OCI-LY1 (cell line): ENCODE data around the gene UNC5B.

Experiments used
- EZH2 ChIP-seq: fragments of 200-600 bp; sonication (generic), shearing (Covaris generic); IDR thresholded peaks from 2 replicates; pipeline ENCODE4 v1.8.0; 2017; ENCODE audit warnings: borderline replicate concordance, mixed run types, mild to moderate bottlenecking, antibody characterized with exemption, low read length, moderate library complexity, mixed read lengths
- TF ChIP-seq, protein P1 (sequence below): fragments of 200-600 bp; sonication (generic), shearing (Covaris generic); IDR thresholded peaks from 2 replicates; pipeline ENCODE4 v1.5.1; 2017; ENCODE audit warnings: mild to moderate bottlenecking, antibody characterized with exemption, low read length, moderate library complexity, mixed read lengths

DNA sequence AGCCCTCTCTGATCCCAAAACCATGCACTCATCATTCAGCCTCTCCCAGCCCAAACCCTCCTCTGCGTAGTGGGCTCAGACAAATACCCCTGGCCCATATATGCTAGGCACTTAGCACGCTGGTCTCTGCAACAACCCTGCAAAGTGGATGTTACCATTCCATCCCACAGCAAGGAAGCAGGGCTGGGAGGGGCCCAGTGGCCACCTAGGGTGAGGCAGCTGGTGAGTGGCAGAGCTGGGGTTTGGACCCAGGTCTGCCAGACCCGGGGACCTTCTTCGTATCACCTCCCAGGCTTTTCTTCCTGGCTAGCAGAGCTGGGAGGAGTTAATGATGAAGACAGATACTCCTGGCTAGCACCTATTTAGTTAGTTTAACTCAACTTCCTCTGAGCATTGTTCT lies 73.6 kb downstream of the UNC5B start:
- TF ChIP-seq, protein P1, sequence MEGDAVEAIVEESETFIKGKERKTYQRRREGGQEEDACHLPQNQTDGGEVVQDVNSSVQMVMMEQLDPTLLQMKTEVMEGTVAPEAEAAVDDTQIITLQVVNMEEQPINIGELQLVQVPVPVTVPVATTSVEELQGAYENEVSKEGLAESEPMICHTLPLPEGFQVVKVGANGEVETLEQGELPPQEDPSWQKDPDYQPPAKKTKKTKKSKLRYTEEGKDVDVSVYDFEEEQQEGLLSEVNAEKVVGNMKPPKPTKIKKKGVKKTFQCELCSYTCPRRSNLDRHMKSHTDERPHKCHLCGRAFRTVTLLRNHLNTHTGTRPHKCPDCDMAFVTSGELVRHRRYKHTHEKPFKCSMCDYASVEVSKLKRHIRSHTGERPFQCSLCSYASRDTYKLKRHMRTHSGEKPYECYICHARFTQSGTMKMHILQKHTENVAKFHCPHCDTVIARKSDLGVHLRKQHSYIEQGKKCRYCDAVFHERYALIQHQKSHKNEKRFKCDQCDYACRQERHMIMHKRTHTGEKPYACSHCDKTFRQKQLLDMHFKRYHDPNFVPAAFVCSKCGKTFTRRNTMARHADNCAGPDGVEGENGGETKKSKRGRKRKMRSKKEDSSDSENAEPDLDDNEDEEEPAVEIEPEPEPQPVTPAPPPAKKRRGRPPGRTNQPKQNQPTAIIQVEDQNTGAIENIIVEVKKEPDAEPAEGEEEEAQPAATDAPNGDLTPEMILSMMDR: no peak
- TF ChIP-seq EZH2: no peak
